Omental fat pad (tissue), 4 donors: ENCODE data around the gene SLC26A8. TPM values are rescaled to one million over a fixed set of nuclear protein-coding genes. Genes with fewer than 3 reads are reported as not detected.
A peak's percentile ranks its signal among the peaks of the same experiment; 100 is the strongest.

Experiments used
- ATAC-seq: fragments of 150-250 bp; one replicate; pipeline ENCODE4 v1.9.1; 2016; ENCODE audit warnings: mild to moderate bottlenecking, moderate library complexity; ENCODE audit not compliant: low FRiP score
- DNase-seq: peaks from one replicate; pipeline ENCODE4 v3.0.0-alpha.2; 2019; ENCODE audit warnings: low spot score
- total RNA-seq, 4 donors: library from RNA; depleted of rRNA; stranded (reverse); fragments of >200 nt; gene quantifications; one replicate each; pipeline ENCODE4 v1.1.0, GENCODE V29; 2016
- TF ChIP-seq, protein P1 (sequence below), 3 donors: fragments of 450-650 bp; IDR thresholded peaks; one replicate each; pipeline ENCODE4 v1.5.1; 2016 to 2017; ENCODE audit warnings: antibody characterized with exemption in 3 of 3, mild to moderate bottlenecking in 3 of 3, moderate library complexity in 2 of 3

Gene SLC26A8
- total RNA-seq, 4 donors from 2014 or later: 0.12 to 3.3 (median 0.54) TPM

DNA sequence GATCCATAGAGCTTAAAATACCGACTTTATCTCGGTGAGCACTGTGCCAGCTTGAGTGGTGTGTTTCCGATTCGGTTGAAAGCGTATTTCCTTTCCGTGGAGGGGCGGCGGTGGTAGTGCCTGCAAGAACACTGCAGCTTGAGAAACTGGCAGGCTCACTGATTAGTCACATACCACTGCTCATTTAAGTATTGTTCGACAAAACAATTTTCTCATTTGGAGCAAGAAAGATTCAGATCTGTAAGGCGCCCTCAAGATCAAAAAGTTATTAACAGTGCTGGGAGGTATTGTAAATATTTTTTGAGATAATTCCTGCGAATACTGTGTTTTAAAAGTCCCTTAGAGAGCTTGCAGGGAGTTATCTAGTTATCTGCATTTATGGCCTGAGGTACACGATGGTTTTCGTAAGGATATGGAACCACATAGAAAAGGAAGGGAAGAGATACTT lies 4.5 kb upstream of the SLC26A8 start:
- TF ChIP-seq, protein P1, sequence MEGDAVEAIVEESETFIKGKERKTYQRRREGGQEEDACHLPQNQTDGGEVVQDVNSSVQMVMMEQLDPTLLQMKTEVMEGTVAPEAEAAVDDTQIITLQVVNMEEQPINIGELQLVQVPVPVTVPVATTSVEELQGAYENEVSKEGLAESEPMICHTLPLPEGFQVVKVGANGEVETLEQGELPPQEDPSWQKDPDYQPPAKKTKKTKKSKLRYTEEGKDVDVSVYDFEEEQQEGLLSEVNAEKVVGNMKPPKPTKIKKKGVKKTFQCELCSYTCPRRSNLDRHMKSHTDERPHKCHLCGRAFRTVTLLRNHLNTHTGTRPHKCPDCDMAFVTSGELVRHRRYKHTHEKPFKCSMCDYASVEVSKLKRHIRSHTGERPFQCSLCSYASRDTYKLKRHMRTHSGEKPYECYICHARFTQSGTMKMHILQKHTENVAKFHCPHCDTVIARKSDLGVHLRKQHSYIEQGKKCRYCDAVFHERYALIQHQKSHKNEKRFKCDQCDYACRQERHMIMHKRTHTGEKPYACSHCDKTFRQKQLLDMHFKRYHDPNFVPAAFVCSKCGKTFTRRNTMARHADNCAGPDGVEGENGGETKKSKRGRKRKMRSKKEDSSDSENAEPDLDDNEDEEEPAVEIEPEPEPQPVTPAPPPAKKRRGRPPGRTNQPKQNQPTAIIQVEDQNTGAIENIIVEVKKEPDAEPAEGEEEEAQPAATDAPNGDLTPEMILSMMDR (IDR thresholded peaks at IDR 0.05): no peak

DNA sequence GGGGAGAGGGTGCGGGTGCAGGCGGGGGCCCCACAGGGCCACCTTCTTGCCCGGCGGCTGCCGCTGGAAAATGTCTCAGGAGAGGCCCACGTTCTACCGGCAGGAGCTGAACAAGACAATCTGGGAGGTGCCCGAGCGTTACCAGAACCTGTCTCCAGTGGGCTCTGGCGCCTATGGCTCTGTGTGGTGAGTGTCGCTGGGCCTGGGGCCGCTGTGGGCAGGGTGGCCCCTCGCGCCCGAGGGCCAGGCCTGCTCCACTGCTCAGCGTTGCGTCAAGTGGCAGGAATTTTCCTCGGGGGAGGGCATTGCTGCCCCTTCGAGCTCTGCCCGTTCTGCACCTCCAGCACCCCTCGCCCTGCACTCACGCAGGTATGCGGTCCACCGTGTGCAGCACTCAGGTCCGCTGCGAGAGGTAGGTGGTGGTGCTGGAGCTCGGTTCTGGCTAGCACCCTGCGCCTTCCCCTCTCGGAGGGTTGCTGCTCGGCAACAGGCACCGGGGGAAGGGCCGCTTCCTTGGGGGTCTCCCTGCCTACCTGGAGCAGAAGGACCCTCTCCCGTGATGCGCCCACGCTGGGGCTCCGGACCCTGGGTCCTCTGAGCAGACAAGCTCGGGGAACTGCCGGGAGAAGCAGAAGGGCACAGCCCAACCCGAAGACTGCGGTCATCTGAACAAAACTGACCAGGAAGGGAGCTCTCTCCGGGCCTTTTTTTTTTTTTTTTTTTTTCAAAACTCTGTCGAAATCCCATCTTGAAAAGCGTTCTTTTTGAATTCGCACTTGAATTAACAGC lies 3.8 kb upstream of the SLC26A8 start:
- no peak for DNase-seq
- TF ChIP-seq, protein P1 (IDR thresholded peaks at IDR 0.05): no peak
- peak; percentile 17 for ATAC-seq

More for the DNA sequence above, 4.5 kb upstream of the SLC26A8 start:
- DNase-seq (peak; percentile 51), ATAC-seq (peak; percentile 25)

DNA sequence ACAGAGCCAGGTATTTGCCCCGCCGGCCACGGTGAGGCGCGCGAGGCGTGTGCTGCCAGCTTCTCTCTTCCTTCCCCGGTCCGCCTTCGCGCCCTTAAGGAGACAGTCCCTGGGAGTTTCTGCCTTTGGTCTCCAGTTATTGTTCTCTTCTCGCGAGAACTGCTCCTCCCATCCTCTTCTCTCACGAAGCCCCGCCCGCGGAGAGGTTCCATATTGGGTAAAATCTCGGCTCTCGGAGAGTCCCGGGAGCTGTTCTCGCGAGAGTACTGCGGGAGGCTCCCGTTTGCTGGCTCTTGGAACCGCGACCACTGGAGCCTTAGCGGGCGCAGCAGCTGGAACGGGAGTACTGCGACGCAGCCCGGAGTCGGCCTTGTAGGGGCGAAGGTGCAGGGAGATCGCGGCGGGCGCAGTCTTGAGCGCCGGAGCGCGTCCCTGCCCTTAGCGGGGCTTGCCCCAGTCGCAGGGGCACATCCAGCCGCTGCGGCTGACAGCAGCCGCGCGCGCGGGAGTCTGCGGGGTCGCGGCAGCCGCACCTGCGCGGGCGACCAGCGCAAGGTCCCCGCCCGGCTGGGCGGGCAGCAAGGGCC lies 3.2 kb upstream of the SLC26A8 start, which contains the start of gene MAPK14:
Gene MAPK14 (plus strand): TSS at position 308 of the 587 bp plus-strand sequence. CDS start 350 bp downstream, outside the sequence.
- DNase-seq (peak; percentile 97), ATAC-seq (peak; percentile 80)
- TF ChIP-seq, protein P1 (IDR thresholded peaks at IDR 0.05): peak in 2 of 3 donors; percentile 30 to 65

DNA sequence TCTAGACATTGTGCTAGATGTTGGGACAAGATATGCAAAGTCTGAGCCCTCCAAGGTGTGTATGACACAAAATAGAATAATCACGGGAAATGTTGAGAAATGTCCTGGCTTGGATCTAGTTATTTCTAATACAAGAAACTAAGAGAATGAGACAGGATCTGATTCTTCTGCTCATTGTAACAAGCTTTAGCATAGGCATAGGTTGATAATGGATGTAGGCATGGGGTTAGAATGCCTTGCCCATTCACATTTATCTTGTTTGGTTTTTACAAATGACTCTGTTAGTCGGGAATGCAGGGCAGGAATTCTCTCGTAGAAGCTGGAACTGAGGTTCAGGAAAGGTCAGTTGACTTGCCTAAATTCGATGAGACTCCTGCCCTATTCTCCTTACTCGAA lies 1.5 kb upstream of the SLC26A8 start:
- ATAC-seq: peak; percentile 3
- DNase-seq: no peak
- TF ChIP-seq, protein P1 (IDR thresholded peaks at IDR 0.05): no peak

DNA sequence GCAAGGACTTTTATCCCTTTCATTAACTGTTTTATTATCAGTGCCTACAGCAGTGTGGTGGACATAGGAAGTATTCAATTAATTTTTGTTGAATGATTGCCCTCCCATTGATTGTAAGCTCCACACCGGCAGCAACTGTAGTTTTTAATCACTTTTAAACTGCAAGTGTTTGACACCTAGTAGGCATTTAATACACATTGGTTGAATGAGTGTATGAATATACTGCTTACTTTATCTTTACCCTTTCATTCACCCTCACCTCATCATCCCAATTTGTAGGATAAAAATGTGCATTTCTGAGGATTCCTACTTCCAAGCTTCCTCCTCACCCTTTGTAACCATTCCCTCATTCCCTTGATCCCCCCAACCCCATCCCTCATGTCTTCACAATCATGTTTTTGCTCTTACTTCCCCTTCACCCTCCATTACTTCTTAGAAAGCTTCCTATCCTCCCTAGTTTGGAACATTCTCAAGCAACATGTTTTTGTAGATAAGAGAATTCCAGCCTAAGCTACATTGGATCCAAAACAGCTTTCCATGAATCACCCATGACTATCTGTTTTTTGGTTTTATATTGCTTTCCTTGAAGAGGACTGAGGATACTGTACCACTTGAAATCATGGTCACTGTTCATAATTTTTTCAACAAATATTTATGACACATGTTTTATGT lies 955 bp upstream of the SLC26A8 start:
- TF ChIP-seq, protein P1 (IDR thresholded peaks at IDR 0.05): no peak
- ATAC-seq (peak; percentile 37), DNase-seq (no peak)

DNA sequence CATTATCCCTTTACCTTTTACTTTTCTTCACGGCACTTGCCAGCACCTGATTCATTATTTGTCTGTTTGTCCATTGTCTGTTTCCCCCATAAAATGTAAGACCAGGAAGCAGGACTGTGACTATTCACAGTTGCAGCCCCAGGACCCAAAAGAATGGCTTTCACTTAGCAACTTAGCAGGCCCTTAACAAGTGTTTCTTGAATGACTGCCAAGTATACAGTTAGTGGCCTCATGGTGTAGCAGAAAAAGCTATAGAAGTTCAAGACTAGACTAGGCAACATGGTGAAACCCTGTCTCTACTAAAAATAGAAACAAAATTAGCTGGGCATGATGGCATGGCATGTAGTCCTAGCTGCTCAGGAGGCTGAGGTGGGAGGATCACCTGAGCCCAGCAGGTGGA lies 4.3 kb downstream of the SLC26A8 start:
- ATAC-seq (no peak), DNase-seq (no peak)
- TF ChIP-seq, protein P1 (IDR thresholded peaks at IDR 0.05): no peak
